UCSD-AML1 (cell line): Measurements from ENCODE around the gene ATP8A2.

Experiments
- DNase-seq: peaks from one replicate; lab custom pipeline; 2025; ENCODE audit not compliant: unreplicated experiment; lab: John Stamatoyannopoulos, UW

The ATP8A2 gene

DNA sequence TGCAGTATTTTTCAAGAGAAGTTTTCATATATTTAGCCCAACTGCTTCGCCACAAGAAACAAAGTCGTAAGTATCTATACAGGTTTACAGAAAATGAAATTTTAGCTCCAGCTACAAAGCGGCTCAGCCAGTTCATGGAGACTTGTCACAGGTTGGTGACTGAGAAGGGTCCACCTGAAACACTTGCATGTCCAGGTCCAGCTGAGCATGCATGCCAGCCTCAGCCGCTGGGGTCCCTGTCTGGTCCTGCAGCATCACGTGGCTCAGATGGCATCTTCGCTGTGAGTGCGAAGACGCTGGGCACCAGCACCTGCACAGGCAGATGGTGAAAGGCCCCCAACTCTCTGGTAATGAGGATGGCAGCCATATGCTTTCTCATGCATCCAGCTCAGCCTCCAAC is 616.2 kb downstream of the ATP8A2 start:
- no peak for DNase-seq

DNA sequence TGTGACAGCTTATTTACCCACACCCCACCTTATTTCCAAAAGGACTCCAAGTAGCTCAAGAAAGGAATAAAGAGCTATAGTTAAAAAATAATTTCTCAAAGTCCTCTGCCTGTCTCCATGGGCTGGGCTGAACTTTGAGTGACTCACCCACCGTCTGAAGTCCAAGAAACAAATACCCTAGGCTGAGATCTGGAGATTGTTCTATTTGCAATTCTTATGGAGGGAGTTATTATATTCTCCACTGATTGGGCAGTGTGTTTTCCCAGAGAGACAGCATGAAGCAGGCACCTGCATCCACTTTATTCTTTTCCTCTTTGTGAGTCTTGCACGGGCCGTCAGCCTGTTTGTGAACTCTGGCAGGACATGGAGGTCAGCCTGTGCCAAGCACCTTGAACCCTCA is 616.9 kb downstream of the ATP8A2 start:
- DNase-seq: no peak

DNA sequence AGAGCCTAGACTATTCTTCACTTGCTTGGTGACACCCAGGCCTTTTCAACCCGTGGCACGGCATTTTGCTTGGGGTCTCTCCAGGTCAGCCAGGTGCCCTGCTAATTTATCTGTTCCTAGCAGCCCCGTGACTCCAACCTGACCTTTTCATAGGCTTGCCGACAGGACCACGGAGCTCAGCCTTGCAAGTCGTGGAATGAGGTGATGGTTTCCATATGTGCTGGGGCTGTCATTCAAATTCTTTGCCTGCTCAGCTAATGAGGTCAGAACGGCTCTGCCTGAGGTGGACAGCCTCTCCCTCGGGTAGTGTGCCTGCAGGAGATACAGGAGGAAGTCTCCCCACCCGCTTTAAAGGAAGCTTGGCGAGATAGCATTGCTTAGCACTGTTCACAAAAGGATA is 619.0 kb downstream of the ATP8A2 start:
- no peak for DNase-seq

DNA sequence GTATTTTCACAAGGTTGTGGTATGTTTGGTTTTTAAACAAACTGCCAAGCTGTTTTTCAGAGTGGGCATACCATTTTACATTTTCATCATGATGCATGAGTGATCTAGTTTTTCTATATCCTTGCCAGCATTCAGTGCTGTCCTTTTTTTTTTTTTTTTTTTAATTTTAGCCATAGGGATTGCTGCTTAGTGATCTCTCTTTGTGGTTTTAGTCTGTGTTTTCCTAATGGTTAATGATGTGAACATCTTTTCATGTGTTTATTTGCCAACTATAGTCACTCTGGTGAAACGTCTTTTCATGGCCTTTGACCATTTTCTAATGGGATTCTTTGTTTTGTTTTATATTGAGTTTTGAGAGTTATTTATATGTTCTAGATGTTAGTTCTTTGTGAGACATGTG is 620.3 kb downstream of the ATP8A2 start:
- no peak for DNase-seq

DNA sequence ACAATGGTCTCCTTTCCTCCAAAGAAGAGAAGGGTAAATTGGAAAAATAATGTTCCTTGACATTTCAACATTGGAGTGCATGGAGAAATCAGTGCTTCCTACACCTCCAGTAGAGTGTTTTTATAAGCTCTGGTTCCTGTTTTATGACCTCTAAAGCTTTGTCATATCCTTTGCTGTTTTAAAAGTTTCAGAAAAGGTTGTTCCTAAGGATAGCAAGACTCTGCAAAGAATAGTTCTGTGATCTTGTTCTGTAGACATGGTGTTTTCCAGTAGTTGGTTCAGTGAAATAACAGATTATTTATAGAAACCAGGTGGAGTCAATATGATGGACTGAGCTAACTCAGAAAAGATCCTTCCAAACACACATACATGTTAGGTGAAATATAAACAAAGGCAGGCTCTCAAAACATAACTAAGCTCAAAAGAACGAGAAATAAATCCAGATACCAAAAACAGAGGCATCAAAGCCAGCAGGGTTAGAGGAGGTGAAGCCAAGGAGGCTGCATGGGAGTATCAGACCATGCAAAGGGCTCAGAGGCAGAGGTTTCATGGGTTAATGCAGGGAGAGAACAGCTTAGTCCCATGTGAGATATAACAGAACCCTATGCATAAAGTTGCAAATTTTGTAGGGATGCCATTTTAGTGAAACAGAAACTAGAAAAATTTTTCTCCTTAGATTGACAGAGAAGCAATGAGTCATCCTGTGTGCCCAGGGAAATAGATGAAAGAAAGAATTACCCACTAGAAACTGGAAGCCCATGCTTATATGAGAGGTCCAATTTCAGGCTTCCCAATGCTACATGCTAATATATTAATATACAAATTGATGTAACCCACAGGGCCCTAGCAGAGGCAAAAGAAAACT is 635.7 kb downstream of the ATP8A2 start:
- no peak for DNase-seq

DNA sequence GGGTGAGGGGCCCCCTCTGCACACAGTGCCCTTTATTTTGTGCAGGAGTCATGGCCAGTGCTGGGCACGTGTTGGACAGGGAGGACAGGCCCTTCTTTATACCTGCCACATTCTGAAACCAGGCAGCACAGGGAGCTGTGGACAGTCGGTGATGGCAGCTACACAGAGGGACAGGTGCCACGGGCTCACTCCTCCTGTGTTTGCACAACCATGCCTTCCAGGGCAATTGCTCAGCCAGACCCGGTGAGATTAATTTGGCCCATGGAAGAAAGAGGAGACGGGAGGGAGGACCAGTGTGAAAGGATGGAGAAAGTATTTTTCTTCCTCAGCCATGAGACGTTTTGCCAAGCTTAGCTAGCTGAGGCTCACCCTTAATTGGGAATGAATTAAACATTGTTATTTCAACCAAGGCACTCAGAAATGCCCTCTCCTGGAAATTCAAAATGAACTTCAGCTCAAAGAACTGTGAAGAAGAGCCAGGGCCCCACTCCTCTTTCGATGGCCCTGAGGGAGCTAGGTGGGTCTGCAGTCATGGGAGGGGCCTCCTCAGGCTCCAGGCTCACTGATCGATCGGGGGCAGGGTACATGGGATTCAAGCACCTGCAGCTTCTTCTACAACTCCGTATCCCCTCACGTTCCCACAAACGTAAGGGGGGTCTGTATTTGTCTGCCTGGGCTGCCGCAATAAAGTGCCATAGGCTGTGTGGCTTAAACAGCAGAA is 638.9 kb downstream of the ATP8A2 start:
- DNase-seq: no peak

DNA sequence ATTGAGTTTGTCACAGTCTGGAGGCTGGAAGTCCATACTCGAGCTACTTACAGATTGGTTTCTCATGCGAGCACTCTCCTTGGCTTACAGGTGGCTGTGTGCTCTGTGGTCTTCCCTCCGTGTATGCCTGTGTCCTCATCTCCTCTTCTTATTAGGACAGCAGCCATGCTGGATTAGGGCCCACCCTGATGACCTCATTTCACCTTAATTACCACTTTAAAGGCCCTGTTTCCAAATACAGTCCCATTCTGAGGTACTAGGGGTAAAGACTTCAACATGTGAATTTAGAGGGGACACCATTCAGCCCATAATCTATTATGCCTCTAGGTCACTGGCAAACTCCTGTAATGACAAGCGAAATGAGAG is 639.4 kb downstream of the ATP8A2 start:
- DNase-seq: no peak

DNA sequence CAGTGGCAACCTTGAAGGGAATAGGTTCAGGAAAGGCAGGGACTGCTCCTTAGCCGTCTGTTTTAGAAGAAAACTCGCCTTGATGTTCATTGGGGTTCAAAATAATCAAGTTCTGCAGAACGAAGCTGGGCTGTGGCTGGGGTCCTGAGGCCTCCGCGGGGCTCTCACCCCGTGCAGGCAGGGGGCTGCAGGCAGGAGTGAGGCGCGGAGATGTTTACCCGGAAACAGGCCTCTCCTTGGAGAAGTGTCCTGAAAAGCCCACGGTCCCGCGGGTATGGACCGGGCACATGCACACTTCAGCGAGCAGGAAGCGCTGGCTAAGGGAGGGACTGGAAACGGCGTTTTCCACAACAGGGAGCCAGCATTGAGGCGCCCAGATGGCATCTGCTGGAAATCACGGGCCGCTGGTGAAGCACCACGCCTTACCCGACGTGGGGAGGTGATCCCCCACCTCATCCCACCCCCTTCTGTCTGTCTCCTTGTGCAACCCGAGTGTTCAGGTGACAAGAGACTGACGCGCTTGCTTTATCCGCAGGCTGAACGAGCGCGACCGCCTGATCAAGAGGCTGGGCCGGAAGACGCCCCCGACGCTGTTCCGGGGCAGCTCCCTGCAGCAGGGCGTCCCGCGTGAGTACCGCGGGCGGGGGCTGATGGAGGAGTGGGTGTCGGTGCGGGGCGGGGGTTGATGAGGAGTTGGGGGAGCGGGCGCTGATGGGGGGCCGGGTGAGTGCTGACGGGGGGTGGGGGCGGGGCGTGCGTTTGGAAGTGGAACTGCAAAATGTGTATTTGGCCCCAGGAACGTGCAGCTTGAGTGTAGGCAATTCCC is 640.4 kb downstream of the ATP8A2 start:
- DNase-seq: no peak

DNA sequence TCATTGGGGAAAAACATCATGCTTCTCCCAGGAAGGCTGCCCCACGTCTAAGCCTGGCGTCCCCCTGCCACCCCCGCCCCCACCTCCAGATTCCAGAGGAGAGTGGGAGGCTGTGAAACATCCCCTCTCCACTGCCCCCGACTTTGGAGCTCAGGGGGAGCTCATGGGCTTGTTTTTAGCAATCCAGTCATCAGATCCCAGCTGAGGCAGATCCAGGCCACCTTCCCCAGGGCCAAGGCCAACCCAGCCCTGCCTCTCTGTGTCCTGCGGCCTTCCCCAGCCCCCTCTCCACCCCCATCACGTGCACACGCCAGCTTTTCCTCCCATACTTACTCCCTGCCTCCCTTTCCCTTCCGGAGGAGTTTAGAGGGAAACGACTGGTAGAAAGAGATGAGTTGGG is 641.2 kb downstream of the ATP8A2 start:
- DNase-seq: no peak

DNA sequence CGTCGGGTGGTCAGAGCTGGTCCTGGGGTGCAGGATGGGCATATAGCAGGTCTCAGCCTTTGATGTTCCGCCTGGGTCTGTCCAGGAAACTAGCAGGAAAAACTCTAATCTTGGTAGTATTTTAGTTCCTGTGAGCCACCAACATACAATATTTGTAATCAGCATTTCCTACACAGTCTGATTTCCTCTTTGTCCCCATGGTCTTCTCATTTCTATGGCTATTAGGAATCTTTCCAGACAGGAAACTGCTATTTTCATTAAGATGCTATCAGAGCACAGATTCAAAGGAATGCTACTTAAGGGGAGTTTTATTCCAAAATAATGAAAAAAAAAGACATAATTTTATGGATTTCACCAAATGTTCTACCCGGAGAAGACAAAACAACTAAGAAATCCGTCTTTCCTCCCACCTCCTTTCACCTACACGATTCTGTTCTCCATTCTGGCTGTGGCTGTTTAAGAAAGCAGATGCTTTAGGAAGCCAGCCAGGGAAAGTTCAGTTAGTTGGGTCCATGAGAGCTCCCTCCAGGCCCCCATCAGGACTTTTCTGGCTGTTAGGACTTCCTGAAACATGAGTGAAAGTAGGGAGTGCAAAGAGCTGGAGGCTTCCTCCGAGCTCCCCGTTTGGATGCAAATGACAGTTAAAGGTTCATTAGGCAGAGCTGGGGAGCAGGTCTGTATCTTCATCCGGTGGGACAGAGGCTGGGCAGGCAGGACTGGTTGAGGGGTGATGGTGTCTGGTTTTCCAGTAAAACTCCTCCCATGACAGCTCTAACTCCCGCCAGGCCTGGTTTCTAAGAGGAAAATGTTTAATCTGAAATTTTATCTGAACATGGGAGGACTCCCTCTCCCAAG is 643.7 kb downstream of the ATP8A2 start:
- no peak for DNase-seq

DNA sequence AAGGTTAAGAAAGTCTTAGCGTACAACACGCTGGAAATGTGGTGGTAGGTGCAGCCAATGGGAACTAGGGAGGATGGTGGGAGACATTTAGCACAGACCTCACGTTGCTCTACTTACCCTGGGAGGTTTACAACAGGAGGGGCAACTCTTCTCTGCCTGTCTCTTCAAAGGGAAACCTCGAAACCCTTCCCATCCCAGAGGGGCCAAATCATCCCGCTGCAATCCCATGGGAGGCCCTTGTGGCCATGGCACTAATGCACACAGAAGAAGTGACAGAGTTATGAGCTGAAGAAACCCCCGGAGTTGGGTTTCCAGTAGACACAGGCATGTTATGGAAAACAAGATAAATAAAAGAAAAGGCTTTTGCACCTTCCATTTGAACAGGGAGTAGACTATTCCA is 644.4 kb downstream of the ATP8A2 start:
- no peak for DNase-seq

DNA sequence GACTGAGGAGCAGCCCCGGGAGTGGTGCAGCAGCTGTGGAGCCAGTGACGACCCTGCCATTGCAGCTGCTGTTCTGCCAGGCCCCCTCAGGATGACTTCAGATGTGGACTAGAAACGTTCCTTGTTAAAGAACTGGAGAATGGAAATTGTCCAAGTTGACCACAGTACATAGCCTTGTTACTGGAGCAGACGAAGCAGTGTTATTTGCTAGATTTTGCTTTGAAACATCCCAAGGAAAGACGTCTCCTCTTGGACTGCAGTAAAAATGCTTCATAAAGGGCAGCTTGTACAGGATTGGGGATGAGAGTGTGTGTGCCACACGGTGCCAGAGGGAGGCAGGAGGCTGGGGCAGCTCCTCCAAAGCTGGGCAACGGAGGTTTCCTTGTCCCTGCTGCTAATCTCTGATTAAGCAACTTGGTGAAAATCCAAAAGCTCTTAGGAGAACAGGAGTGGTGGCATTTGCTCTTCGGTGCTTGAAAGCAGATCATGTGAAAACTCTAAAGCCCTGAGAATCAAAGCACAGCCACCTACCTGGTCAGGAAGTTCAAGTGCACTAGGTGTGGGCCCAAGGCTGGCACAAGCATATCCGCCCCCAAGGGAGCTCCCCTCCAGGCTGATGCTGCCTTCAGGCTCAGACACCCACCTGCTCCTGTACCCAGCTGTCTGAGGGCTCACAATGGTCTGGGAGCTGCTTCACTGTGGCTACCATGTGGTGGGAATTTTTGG is 645.6 kb downstream of the ATP8A2 start:
- DNase-seq: no peak

DNA sequence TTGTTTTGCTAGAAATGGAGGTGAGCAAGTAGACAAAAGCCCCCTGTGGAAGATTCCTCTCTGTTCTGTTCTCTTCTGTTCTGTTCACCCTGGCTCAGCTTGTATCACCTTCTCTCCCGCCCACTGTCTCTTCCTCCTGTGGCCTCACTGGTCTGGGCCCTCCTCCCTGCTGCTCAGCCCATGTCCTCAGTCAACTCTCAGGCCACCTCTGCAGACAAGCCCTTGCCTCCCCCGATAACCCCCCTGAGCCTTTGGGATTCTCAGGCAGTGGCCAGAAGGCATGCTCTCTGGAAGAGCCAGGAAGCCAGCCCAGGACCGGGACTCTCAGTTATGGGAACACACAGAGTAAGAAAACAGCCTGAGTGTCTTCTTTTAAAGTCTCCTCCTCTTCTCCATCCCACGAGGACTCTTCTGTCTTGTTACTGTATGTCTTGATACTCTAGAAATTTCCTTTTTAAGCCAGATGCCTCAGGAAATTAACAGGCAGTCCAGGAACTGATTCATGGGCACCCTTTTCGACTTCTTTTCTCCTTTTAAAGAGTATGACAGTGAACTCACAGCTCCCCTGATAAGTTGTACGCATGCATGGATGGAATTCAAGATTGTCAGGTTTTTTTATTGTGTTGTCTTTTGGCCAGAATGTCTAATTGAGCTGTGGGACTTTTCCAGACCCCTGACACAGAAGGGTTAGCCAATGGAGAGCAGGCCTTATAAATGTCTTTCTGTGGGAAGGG is 646.3 kb downstream of the ATP8A2 start:
- no peak for DNase-seq

DNA sequence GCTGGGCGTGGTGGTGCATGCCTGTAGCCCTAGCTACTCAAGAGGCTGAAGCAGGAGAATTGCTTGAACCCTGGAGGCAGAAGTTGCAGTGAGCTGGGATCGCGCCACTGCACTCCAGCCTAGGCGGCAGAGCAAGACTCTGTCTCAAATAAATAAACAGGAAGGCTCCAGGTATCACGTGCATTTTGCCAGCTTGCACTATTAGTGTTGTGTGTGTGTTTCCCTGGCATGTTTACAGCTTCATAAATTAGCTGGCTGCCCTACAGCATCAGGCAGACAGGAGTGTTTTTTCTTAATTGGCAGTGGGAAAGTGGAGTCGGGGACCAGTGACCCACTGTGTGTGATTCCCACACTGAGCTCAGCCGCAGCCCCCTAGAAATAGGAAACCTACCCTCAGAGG is 647.5 kb downstream of the ATP8A2 start:
- DNase-seq: no peak

DNA sequence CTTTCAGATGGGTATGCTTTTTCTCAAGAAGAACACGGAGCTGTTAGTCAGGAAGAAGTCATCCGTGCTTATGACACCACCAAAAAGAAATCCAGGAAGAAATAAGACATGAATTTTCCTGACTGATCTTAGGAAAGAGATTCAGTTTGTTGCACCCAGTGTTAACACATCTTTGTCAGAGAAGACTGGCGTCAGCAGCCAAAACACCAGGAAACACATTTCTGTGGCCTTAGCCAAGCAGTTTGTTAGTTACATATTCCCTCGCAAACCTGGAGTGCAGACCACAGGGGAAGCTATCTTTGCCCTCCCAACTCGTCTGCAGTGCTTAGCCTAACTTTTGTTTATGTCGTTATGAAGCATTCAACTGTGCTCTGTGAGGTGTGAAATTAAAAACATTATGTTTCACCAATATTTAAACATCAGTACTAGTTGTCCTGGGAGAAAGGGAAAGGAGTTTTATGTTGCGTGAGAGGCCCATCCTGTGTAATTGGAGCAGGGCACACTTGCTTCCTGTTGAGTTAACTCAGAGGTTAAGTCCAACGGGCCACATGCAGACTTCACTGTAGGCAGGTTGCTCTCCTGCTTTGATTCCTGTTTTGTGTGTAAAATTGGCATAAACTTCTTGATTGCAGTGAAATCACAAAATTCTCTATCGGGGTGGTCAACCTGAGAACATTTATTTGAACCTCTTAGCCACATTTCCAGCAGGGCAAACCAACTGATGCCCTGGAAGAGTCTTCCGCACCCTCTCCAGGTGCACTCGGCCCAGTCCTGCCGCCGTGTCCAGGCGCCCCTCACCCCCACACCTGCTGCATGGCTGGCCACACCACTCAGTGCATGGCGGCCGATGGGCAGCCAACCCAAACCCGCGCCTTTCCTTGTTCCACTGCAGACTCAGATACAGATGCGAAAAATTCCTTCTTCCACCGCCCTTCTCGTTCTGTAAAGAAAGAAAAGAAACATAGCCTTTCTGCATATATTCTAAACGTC is 648.4 kb downstream of the ATP8A2 start:
- no peak for DNase-seq

DNA sequence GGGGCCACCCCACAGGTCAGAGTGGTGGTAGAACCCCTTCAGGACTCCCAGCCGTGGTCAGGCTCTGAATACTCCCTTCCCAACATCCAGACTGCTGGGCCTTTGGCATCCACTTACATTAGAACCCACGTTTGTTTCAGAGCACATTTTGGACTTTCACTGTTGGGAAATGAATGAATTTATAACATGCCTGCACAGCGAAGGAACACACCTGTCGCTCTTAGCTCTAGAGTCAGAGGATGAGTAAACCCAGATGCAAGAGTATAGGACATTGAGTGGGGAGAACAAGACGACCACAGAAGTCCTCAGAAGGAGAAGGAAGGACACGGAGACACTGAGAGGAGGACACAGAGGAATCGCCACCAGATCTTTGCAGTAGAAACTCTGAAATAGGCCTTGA is 649.1 kb downstream of the ATP8A2 start:
- DNase-seq: no peak

DNA sequence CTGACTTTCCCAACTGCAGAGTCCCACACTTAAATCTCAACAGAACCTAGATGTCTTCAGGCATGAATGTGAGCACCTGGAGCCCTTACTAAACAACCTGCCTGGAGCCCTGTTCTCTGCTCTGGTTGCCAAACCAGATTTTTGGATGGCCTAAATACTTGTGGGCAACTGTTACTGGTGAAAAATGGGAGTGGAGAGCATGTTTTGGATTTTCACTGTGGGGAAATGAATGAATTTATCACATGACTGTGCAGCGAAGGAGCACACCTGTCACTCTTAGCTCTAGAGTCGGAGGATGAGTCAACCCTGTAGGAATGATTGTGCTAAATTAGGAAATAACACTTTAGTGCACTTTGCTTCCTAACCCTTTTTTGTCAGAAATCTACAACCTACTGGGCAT is 649.7 kb downstream of the ATP8A2 start:
- DNase-seq: no peak

DNA sequence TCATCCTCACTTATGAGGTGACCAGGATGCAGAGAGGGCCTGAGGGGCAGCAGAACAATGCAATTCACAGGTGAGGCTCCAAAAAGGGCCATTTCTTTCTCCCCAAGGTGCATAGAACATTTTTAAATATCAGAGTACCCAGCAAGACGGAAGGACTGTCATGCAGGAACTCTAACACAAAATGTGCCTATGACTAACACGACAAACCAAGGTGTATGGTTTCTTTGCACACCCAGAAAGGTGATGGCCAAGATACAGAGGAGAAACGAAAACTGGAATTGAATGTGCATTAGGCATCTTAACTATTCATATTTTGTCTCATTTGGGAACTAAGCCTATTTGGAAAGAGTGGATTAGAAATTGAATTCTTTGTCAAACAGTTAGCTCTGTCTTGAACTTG is 650.2 kb downstream of the ATP8A2 start:
- no peak for DNase-seq
